PC-3 (cell line): Measurements from ENCODE around the gene LRRC45. TPM values are rescaled to one million over a fixed set of nuclear protein-coding genes. Genes with fewer than 3 reads are reported as not detected.

Source experiments
- ATAC-seq: fragments of 200-7000 bp; cut with Tn5 transposase; 2 replicates; pipeline ENCODE4 v1.9.1; 2020; ENCODE audit warnings: mild to moderate bottlenecking, moderate library complexity
- BruUV-seq: library from RNA; stranded (reverse); fragments of 400-500 nt; replicated peaks from 2 replicates; lab custom pipeline; 2021; lab: Mats Ljungman, UMichigan
- CTCF ChIA-PET: fragments of 300-600 bp; sonication (Branson Sonifier 250); formaldehyde crosslinking; loops from one replicate; lab custom pipeline; 2022; ENCODE audit warnings: antibody characterized with exemption; lab: Charles Lee
- POLR2A ChIA-PET: fragments of 300-600 bp; sonication (Branson Sonifier 250); formaldehyde crosslinking; loops from one replicate; lab custom pipeline; 2022; ENCODE audit warnings: antibody characterized with exemption; ENCODE audit not compliant: unreplicated experiment; lab: Charles Lee
- DNase-seq: peaks from one replicate; pipeline ENCODE4 v3.0.0-alpha.2; 2015
- H2AFZ ChIP-seq: fragments of 300-600 bp; sonication (generic); 2 replicates; pipeline ENCODE4 v1.6.0; 2016; ENCODE audit warnings: antibody characterized with exemption, low read length
- H3F3A ChIP-seq: fragments of 300-600 bp; sonication (generic); one replicate; pipeline ENCODE4 v1.6.0; 2017; ENCODE audit warnings: antibody characterized with exemption, low read length, control low read depth, mild to moderate bottlenecking; ENCODE audit not compliant: unreplicated experiment
- H3K27ac ChIP-seq: fragments of 300-600 bp; sonication (generic); 2 replicates; pipeline ENCODE4 v1.5.1; 2016; ENCODE audit warnings: mild to moderate bottlenecking, low read length
- H3K27me3 ChIP-seq: fragments of 300-600 bp; sonication (generic); 2 replicates; pipeline ENCODE4 v1.6.1; 2016; ENCODE audit warnings: low read length, mixed read lengths
- H3K36me3 ChIP-seq: fragments of 300-600 bp; sonication (generic); 2 replicates; pipeline ENCODE4 v1.6.1; 2016; ENCODE audit warnings: low read depth, mixed run types, low read length, mixed read lengths
- H3K4me1 ChIP-seq: fragments of 300-600 bp; sonication (generic); 2 replicates; pipeline ENCODE4 v1.5.1; 2016; ENCODE audit warnings: low read length; ENCODE audit not compliant: insufficient read depth
- H3K4me2 ChIP-seq: fragments of 300-600 bp; sonication (generic); 2 replicates; pipeline ENCODE4 v1.6.0; 2016; ENCODE audit warnings: low read length
- H3K4me3 ChIP-seq: fragments of 300-600 bp; sonication (generic); 2 replicates; pipeline ENCODE4 v1.5.1; 2016; ENCODE audit warnings: mild to moderate bottlenecking, low read length, mixed read lengths
- H3K79me2 ChIP-seq: fragments of 300-600 bp; sonication (generic); 2 replicates; pipeline ENCODE4 v1.6.1; 2017; ENCODE audit warnings: low read length, mixed read lengths
- H3K9ac ChIP-seq: fragments of 300-600 bp; sonication (generic); 2 replicates; pipeline ENCODE4 v1.6.0; 2016; ENCODE audit warnings: mild to moderate bottlenecking, low read length
- H3K9me2 ChIP-seq: fragments of 300-600 bp; sonication (generic); replicated peaks from 2 replicates; pipeline ENCODE4 v1.6.1; 2016; ENCODE audit warnings: mixed run types, low read length, mixed read lengths
- H3K9me3 ChIP-seq: fragments of 300-600 bp; sonication (generic); 2 replicates; pipeline ENCODE4 v1.6.1; 2016; ENCODE audit warnings: low read length, mixed read lengths
- H4K20me1 ChIP-seq: fragments of 300-600 bp; sonication (generic); 2 replicates; pipeline ENCODE4 v1.6.1; 2016; ENCODE audit warnings: low read length, mixed read lengths
- EZH2 ChIP-seq: fragments of 300-600 bp; sonication (generic); IDR thresholded peaks from one replicate; pipeline ENCODE4 v1.6.1; 2017; ENCODE audit warnings: antibody characterized with exemption, mild to moderate bottlenecking, low read length; ENCODE audit not compliant: unreplicated experiment
- EZH2phosphoT487 ChIP-seq: fragments of 300-600 bp; sonication (generic); IDR thresholded peaks from 2 replicates; pipeline ENCODE4 v1.6.1; 2018; ENCODE audit warnings: mild to moderate bottlenecking, antibody characterized with exemption, low read length, borderline replicate concordance
- intact Hi-C: fragments of 100-400 bp; cut with micrococcal nuclease; formaldehyde crosslinking; loops from 2 replicates; pipeline ENCODE4 v1.9.0; 2023
- total RNA-seq: library from RNA; depleted of rRNA; stranded (reverse); fragments of >200 nt; gene quantifications from 2 replicates; pipeline ENCODE4 v1.2.3, GENCODE V29; 2014
- TF ChIP-seq, protein P1 (sequence below): fragments of 300-600 bp; sonication (generic); conservative IDR thresholded peaks from 2 replicates; pipeline ENCODE4 v1.5.1; 2017; ENCODE audit warnings: antibody characterized with exemption, low read depth, mild to moderate bottlenecking, low read length

LRRC45 gene
- total RNA-seq, 1 experiment from 2014 or later: 71.5 TPM

DNA sequence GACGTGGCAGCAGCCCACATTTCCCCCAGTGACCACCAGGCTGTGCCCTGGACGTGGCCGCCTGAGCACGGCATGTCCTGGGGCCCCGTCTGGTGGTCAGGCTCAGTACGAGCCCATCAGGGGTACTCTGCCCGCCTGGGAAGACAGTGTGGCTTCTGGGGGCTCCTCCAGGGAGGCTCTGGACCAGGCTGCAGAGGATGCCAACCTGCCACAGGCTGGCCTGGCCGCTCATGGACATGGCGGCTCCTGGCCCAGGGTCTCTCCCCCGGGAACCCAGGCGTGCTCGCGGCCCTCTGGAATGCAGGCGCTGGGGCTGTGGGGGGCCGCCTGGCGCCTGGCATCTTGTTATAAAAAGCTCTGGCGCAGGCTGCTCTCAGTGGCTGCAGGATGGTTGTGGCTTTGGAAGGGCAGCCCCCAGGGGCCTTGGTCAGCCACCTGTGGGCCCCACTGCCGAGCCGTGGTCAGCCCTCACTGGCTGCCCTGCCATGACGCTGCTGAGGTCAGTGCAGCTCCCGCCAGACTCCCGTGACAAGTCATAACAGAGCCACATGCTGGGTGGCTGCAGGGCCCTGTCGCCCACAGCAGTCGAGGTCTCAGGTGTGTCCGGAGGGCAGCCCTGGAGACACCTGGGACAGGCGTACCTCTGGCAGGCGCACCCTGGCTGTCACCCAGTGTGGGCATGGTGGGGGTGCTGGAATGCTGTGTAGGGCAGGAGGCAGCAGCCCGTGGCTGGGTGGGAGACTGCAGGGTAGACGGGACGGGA, 15.4 kb upstream of the LRRC45 start:
- Histone ChIP-seq H3K27ac (no peak overlapping the region), H3K4me3 (no peak overlapping the region), H3K9ac (no peak overlapping the region), H3F3A (no peaks in the 10 kb centered on the region), H3K4me2 (no peak overlapping the region), H3K9me3 (no peaks in the 10 kb centered on the region), H3K27me3 (no peaks in the 10 kb centered on the region), H3K79me2 (no peaks in the 10 kb centered on the region), H2AFZ (no peak overlapping the region), H3K4me1 (peaks cover 20% of the 10 kb centered on the region), H4K20me1 (no peaks in the 10 kb centered on the region), H3K9me2 (no peaks in the 10 kb centered on the region), H3K36me3 (no peaks in the 10 kb centered on the region)
- TF ChIP-seq, protein P1, sequence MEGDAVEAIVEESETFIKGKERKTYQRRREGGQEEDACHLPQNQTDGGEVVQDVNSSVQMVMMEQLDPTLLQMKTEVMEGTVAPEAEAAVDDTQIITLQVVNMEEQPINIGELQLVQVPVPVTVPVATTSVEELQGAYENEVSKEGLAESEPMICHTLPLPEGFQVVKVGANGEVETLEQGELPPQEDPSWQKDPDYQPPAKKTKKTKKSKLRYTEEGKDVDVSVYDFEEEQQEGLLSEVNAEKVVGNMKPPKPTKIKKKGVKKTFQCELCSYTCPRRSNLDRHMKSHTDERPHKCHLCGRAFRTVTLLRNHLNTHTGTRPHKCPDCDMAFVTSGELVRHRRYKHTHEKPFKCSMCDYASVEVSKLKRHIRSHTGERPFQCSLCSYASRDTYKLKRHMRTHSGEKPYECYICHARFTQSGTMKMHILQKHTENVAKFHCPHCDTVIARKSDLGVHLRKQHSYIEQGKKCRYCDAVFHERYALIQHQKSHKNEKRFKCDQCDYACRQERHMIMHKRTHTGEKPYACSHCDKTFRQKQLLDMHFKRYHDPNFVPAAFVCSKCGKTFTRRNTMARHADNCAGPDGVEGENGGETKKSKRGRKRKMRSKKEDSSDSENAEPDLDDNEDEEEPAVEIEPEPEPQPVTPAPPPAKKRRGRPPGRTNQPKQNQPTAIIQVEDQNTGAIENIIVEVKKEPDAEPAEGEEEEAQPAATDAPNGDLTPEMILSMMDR: no peak
- no peak for TF ChIP-seq EZH2phosphoT487
- no peak for TF ChIP-seq EZH2
- intact Hi-C loops: no loop called here
- ChIA-PET CTCF (no interaction called here), POLR2A (no interaction called here)
- DNase-seq: no peak
- no TSS peak for BruUV-seq
- no peak for ATAC-seq

GRCh38 chr17:82008258-82008940, 14.7 kb upstream of the LRRC45 start:
- Histone ChIP-seq H3K9me3 (no peaks in the 10 kb centered on the region), H3K36me3 (no peaks in the 10 kb centered on the region), H3K27ac (no peak overlapping the region), H3F3A (no peaks in the 10 kb centered on the region), H3K4me1 (peaks cover 13% of the 10 kb centered on the region), H3K79me2 (no peaks in the 10 kb centered on the region), H3K4me3 (no peak overlapping the region), H3K9ac (no peak overlapping the region), H3K4me2 (no peak overlapping the region), H3K9me2 (no peaks in the 10 kb centered on the region), H3K27me3 (no peaks in the 10 kb centered on the region), H4K20me1 (no peaks in the 10 kb centered on the region), H2AFZ (no peak overlapping the region)
- no peak for DNase-seq
- POLR2A ChIA-PET: no interaction called here
- no TSS peak for BruUV-seq
- intact Hi-C loops: no loop called here
- CTCF ChIA-PET: no interaction called here
- TF ChIP-seq, protein P1: no peak
- TF ChIP-seq EZH2phosphoT487 (no peak), EZH2 (no peak)
- no peak for ATAC-seq

DNA sequence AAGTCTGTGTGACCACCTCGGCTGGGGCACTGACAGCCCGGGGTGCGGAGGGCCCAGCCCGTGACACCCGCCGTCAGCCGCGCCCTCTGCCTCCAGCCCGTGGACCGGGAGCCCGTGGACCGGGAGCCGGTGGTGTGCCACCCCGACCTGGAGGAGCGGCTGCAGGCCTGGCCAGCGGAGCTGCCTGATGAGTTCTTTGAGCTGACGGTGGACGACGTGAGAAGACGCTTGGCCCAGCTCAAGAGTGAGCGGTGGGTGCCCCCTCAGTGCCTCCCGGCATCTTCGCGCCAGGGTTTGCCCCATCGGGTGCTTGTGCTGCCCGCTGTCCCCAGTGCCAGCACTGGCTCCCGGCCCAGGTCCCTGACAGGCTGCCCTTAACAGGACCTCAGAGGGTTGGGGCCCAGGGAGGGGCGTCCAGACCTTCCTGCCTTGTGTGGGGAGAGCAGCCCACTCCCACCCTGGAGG, 14.1 kb upstream of the LRRC45 start:
- Histone ChIP-seq H3K4me3 (no peak overlapping the region), H3K36me3 (no peaks in the 10 kb centered on the region), H3K79me2 (no peaks in the 10 kb centered on the region), H2AFZ (no peak overlapping the region), H3K27me3 (no peaks in the 10 kb centered on the region), H3K4me2 (no peak overlapping the region), H3K9me2 (no peaks in the 10 kb centered on the region), H3K9me3 (no peaks in the 10 kb centered on the region), H4K20me1 (no peaks in the 10 kb centered on the region), H3K27ac (no peak overlapping the region), H3F3A (no peaks in the 10 kb centered on the region), H3K4me1 (peaks cover 9% of the 10 kb centered on the region), H3K9ac (no peak overlapping the region)
- DNase-seq (no peak), ATAC-seq (no peak)
- BruUV-seq: no TSS peak
- intact Hi-C loops: no loop called here
- TF ChIP-seq, protein P1: no peak
- TF ChIP-seq EZH2: no peak
- TF ChIP-seq EZH2phosphoT487: no peak
- ChIA-PET CTCF (no interaction called here), POLR2A (no interaction called here)
